Measurements from ENCODE around the gene SLC39A11. TPM values are rescaled to one million over a fixed set of nuclear protein-coding genes. Genes with fewer than 3 reads are reported as not detected.

Gene SLC39A11
- total and polyA plus RNA-seq, 2 of the 13 experiments (the other 11 are each of a cell fraction or from before 2014, with no cell fraction given): 17.2 to 31.5 TPM

DNA sequence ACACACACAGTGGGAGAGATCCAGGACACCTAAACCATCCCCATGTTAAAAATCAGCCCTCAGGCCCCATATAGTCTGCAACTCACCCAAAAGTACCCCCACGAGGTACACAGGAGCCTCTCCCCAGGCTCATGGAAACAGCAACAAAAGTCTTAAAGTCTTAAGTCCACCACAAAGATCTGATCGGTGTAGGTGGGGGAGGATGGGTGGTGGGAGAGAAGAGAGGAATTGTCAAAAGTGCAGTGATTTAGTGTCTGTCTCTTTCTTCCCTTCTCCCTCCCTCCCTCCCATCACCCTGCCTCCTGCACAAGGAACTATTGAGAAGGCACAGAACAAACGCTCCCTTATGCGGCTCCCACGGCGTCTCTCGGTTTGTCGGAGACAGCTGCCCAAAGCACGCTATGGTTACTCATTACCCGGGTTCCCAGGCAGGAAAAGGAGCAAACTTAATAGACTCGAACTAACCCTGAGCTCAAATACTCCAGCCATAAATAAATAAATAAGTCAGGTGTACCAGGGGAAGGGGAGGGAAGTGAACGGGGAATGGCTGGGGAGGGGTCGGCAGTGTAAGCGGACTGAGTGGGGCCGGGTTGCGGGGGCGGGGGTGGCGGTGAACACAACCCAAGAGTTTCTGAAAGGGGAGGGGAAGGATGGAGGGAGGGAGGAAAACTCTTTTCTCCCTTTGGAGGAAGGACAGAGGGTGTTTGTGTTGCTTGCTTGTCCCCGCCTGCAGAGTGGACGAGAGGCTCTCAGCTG, 477.4 kb downstream of the SLC39A11 start (continued):
- TF ChIP-seq, protein P1, sequence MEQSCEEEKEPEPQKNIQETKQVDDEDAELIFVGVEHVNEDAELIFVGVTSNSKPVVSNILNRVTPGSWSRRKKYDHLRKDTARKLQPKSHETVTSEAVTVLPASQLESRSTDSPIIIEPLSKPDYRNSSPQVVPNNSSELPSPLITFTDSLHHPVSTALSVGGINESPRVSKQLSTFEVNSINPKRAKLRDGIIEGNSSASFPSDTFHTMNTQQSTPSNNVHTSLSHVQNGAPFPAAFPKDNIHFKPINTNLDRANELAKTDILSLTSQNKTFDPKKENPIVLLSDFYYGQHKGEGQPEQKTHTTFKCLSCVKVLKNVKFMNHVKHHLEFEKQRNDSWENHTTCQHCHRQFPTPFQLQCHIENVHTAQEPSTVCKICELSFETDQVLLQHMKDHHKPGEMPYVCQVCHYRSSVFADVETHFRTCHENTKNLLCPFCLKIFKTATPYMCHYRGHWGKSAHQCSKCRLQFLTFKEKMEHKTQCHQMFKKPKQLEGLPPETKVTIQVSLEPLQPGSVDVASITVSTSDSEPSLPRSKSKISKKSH (CRISPR knock-in tag; IDR thresholded peaks at IDR 0.05; ENCODE audit: borderline replicate concordance): no peak
- TF ChIP-seq ZSCAN29 (CRISPR knock-in tag; conservative IDR thresholded peaks at IDR 0.05): 0 out of 2 replicates have a peak, but pooled peaks have one; percentile 23
- no peak for TF ChIP-seq ZNF33B (CRISPR knock-in tag; IDR thresholded peaks at IDR 0.05)
- TF ChIP-seq ZNF850 (CRISPR knock-in tag; conservative IDR thresholded peaks at IDR 0.05): no peak
- peak; percentile 17 for TF ChIP-seq PCBP2 (optimal IDR thresholded peaks at IDR 0.05; ENCODE audit: low read depth, low read length, poor library complexity, severe bottlenecking)
- TF ChIP-seq HDAC6 (IDR thresholded peaks at IDR 0.05; ENCODE audit: low read depth, low read length): no peak
- TF ChIP-seq HDAC1 (CRISPR knock-in tag; IDR thresholded peaks at IDR 0.05): 0 out of 2 replicates have a peak, but pooled peaks have one; percentile 44
- TF ChIP-seq, protein P2, sequence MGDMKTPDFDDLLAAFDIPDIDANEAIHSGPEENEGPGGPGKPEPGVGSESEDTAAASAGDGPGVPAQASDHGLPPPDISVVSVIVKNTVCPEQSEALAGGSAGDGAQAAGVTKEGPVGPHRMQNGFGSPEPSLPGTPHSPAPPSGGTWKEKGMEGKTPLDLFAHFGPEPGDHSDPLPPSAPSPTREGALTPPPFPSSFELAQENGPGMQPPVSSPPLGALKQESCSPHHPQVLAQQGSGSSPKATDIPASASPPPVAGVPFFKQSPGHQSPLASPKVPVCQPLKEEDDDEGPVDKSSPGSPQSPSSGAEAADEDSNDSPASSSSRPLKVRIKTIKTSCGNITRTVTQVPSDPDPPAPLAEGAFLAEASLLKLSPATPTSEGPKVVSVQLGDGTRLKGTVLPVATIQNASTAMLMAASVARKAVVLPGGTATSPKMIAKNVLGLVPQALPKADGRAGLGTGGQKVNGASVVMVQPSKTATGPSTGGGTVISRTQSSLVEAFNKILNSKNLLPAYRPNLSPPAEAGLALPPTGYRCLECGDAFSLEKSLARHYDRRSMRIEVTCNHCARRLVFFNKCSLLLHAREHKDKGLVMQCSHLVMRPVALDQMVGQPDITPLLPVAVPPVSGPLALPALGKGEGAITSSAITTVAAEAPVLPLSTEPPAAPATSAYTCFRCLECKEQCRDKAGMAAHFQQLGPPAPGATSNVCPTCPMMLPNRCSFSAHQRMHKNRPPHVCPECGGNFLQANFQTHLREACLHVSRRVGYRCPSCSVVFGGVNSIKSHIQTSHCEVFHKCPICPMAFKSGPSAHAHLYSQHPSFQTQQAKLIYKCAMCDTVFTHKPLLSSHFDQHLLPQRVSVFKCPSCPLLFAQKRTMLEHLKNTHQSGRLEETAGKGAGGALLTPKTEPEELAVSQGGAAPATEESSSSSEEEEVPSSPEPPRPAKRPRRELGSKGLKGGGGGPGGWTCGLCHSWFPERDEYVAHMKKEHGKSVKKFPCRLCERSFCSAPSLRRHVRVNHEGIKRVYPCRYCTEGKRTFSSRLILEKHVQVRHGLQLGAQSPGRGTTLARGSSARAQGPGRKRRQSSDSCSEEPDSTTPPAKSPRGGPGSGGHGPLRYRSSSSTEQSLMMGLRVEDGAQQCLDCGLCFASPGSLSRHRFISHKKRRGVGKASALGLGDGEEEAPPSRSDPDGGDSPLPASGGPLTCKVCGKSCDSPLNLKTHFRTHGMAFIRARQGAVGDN (CRISPR knock-in tag; IDR thresholded peaks at IDR 0.05): peak; percentile 37; the same call in 1 of the 2 replicates
- peak; percentile 7; the same call in 1 of the 2 replicates for TF ChIP-seq RXRA (CRISPR knock-in tag; IDR thresholded peaks at IDR 0.05)
- TF ChIP-seq POLR2G (IDR thresholded peaks at IDR 0.05; ENCODE audit: low read depth, low read length): peak; percentile 39; the same call in 1 of the 2 replicates
- TF ChIP-seq THAP11 (CRISPR knock-in tag; IDR thresholded peaks at IDR 0.05): peak; percentile 26; the same call in 1 of the 2 replicates
- TF ChIP-seq NCOR1 (IDR thresholded peaks at IDR 0.05; ENCODE audit: borderline replicate concordance, low read length): peak; percentile 83; the same call in 1 of the 2 replicates
- TF ChIP-seq ZNF274 (CRISPR knock-in tag; IDR thresholded peaks at IDR 0.05): no peak
- TF ChIP-seq, protein P3, sequence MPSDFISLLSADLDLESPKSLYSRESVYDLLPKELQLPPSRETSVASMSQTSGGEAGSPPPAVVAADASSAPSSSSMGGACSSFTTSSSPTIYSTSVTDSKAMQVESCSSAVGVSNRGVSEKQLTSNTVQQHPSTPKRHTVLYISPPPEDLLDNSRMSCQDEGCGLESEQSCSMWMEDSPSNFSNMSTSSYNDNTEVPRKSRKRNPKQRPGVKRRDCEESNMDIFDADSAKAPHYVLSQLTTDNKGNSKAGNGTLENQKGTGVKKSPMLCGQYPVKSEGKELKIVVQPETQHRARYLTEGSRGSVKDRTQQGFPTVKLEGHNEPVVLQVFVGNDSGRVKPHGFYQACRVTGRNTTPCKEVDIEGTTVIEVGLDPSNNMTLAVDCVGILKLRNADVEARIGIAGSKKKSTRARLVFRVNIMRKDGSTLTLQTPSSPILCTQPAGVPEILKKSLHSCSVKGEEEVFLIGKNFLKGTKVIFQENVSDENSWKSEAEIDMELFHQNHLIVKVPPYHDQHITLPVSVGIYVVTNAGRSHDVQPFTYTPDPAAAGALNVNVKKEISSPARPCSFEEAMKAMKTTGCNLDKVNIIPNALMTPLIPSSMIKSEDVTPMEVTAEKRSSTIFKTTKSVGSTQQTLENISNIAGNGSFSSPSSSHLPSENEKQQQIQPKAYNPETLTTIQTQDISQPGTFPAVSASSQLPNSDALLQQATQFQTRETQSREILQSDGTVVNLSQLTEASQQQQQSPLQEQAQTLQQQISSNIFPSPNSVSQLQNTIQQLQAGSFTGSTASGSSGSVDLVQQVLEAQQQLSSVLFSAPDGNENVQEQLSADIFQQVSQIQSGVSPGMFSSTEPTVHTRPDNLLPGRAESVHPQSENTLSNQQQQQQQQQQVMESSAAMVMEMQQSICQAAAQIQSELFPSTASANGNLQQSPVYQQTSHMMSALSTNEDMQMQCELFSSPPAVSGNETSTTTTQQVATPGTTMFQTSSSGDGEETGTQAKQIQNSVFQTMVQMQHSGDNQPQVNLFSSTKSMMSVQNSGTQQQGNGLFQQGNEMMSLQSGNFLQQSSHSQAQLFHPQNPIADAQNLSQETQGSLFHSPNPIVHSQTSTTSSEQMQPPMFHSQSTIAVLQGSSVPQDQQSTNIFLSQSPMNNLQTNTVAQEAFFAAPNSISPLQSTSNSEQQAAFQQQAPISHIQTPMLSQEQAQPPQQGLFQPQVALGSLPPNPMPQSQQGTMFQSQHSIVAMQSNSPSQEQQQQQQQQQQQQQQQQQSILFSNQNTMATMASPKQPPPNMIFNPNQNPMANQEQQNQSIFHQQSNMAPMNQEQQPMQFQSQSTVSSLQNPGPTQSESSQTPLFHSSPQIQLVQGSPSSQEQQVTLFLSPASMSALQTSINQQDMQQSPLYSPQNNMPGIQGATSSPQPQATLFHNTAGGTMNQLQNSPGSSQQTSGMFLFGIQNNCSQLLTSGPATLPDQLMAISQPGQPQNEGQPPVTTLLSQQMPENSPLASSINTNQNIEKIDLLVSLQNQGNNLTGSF (CRISPR knock-in tag; IDR thresholded peaks at IDR 0.05): no peak
- no peak for TF ChIP-seq SOX6 (IDR thresholded peaks at IDR 0.05)
- TF ChIP-seq SOX6 (CRISPR knock-in tag; IDR thresholded peaks at IDR 0.05): peak; percentile 48; the same call in 1 of the 2 replicates
- 0 out of 2 replicates have a peak, but pooled peaks have one; percentile 11 for TF ChIP-seq GABPB1 (CRISPR knock-in tag; IDR thresholded peaks at IDR 0.05)
- no peak for TF ChIP-seq ZNF564 (CRISPR knock-in tag; IDR thresholded peaks at IDR 0.05)
- TF ChIP-seq PHF21A (CRISPR knock-in tag; IDR thresholded peaks at IDR 0.05): peak; percentile 32; the same call in 1 of the 2 replicates

Data from HepG2 (cell line).